GM21723 (cell line): ENCODE measurements around the gene EEF1AKMT2.

ENCODE experiments used
- ATAC-seq: cut with Tn5 transposase; IDR thresholded peaks from one replicate; pipeline ENCODE4 v1.9.1; 2021; ENCODE audit warnings: mild to moderate bottlenecking, moderate library complexity; ENCODE audit not compliant: unreplicated experiment

The EEF1AKMT2 gene

DNA sequence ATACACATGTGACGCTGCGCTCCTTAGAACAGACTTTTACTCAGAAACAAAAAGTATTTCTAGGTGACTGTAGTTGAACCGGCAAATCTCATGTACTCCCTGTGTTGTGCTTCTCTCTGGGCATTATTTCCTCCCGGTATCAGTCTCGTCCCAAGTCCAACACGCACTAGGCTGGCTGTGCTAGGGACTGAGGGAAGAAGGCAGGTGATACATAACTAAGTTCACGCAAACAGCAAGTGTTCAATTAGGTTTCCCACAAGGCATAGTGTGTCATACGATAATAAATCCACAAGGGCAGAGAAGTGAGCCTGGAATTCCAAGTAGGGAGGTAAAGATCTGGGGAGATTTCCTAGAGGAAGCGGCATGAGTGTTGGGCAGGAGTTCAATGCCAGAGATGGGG lies 67.9 kb downstream of the EEF1AKMT2 start:
- ATAC-seq: no peak

DNA sequence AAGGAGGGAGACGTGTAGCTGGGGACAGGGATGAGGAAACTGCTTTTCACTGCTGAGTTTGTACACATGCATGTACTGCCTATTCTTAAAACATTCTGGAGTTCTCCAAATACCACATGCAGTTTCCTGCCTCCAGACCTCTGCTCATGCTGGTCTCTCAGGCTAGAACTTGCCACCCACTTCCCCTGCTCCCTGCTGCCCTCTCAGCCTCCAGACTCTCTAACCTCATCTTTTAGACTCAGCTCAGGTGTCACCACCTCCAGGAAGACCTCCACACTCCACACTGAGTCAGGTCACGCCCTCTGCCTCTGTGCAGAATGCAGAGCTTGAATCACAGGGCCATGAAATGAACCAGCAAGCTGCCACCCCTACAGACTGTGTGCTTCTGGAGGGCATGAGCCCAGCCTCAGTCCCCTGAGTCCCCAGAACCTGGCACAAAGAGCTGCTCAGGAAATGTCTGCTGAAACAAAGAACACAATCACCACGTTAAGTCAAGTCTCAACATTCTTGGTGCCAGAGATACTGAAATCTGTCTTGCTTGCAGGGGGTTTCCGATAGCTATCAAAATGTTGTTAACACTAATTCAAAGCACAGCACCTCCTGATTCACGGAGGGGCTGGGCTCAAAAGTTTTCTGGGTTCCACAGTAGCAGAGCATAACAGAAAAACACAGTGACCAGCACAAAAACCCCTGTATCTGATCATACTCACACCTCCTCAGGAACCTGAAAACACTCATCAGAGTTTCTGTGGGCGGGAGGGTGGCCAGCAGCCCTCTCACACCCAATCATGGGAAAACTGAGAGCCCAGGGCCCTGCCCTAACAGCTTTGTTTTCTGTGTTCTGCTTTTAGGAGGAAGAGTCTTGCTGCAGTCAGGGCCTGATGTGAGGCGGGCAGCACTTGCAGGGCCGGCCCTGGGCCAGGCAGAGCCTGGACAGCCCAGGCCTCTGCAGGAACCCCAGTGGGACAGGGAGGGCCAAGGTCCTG lies 68.6 kb downstream of the EEF1AKMT2 start:
- ATAC-seq: peak; percentile 79

DNA sequence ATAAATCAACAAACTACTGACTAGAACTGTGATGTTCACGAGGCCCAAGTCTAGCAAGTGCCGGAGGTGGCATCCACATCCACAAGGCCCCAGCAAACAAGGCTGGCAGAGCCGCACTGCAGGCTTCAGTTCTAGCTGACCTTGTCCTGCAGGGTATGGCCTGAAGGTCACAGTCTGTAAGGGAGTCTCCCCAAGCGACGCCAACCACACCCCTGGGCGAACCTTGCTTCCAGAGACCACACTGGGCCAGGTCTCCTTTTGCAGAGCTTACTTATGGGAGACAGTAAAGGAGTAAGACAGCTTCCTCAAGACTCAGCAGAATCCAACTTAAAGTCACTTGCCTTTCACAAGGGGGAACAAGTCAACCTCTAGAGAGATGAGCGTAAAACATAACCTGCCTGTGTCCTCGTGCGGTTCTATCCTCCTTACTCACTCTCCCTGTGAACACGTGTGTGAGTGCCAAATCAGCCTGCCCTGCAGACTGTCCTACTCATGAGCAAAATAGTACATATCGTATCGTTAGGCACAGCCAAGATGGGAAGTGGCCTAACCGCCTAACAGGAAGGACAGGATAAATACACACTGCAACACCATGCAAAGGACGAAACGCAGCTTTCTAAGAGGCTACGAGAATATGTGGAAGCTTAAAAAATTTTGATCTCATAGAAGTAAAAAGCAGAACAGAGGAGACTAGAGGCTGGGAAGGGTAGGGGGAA lies 70.2 kb downstream of the EEF1AKMT2 start:
- no peak for ATAC-seq

- peak; percentile 45 for ATAC-seq
Measured at GRCh38 chr10:124719213-124719851, 72.4 kb downstream of the EEF1AKMT2 start.

- ATAC-seq: peak; percentile 58
Measured at GRCh38 chr10:124717911-124718741, 73.6 kb downstream of the EEF1AKMT2 start.

DNA sequence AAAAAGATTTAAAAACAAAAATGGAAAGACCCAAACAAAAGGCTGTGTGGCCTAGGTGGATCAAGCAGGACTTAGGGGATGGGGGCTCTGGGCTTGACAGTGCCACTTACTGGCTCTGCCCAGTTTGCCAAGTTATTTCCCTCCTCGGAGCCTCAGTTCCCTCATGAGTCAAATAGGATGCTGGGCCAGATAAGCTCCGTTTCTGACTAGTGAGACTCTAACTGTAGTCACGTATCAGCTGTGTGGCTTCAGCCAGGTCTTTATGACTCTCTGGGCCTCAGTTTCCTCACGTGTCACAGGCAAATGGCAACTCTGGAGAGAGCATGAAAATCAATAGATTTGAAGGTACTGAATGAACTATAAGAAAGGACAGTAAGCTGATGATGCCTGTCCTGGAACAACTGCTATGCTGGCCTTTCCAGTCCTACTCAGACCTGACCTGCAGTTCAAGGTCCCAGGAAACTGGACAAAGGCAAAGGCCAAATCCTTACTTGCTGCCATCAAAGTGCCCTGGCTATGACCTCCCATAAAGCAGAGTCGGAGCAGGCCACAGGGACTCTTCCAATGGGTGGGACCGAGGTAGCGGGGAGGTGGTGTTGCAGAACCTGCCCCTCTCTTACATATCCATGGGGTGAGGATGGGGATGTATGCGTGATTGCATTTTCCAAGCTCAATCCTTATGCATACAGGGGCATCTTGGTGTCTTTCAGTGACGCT lies 74.5 kb downstream of the EEF1AKMT2 start:
- no peak for ATAC-seq

- ATAC-seq: no peak
Measured at GRCh38 chr10:124716369-124716768, 75.3 kb downstream of the EEF1AKMT2 start.

- ATAC-seq: no peak
Measured at GRCh38 chr10:124715439-124715838, 76.2 kb downstream of the EEF1AKMT2 start.

- no peak for ATAC-seq
Measured at GRCh38 chr10:124713679-124714255, 77.9 kb downstream of the EEF1AKMT2 start.

- no peak for ATAC-seq
Measured at GRCh38 chr10:124712704-124713407, 78.8 kb downstream of the EEF1AKMT2 start.

DNA sequence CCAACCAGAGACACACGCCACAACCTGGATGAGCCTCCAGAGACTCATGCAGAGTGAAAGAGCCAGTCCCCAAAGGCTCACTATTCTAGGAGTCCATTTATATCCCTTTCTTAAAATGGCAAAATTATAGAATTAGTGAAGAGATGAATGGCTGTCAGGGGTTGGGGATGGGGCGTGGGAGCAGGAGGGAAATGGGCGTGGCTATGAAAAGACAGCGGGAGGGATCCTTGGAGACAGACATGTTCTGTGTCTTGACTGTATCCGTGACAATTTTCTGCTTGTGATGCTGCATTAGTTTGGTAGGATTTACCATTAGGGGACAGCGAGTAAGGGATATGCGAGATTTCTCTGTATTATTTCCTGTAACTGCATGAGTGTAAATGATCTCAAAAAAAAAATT lies 80.5 kb downstream of the EEF1AKMT2 start:
- ATAC-seq: no peak

DNA sequence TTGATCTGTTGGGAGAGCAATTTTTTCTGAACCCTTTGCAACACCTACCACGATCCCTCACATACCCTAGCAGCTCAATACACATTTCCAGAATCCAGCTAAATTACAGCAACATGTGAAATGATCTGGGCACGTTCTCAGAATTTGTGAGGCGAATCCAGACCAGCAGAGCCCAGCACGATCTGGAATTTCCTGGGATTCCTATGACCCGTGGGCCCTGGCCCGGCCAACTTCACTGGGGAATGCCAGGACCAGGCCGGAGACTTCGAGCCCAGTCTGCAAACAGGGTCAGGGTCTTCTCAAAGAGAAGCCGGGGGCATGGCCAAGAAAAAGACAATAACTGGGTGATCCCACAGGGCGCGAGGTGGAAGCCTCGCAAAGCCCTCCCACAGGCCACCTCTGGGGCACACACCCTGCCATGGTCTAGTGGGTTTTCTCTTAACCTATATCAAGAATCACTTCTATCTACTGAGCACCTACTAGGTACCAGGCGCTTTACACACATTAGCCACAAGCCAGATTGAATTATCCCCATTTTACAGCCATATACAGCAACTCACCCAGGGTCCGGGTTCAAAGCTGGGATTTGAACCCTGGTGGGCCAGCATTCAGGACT lies 81.3 kb downstream of the EEF1AKMT2 start:
- no peak for ATAC-seq

DNA sequence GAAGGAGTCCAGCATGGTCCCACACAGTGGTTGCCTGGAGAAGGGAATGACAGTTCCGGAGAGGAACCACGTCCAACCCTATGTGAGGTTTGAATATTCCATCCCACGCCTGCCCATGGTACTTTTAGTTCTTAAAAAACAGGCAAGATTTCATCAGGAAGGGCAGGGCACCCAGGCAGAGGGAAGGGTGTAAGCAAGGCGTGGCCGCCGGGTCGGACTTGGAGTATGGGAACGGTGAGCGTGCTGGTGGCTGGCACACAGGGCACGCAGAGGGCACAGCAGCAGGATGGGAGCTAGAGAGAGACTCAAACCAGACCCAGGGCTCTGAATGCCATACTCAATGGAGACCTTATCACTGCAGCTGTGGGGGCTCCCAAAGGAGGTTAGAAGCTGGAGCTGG lies 81.8 kb downstream of the EEF1AKMT2 start:
- ATAC-seq: no peak

GRCh38 chr10:124708922-124709520 lies 82.7 kb downstream of the EEF1AKMT2 start:
- ATAC-seq: no peak

DNA sequence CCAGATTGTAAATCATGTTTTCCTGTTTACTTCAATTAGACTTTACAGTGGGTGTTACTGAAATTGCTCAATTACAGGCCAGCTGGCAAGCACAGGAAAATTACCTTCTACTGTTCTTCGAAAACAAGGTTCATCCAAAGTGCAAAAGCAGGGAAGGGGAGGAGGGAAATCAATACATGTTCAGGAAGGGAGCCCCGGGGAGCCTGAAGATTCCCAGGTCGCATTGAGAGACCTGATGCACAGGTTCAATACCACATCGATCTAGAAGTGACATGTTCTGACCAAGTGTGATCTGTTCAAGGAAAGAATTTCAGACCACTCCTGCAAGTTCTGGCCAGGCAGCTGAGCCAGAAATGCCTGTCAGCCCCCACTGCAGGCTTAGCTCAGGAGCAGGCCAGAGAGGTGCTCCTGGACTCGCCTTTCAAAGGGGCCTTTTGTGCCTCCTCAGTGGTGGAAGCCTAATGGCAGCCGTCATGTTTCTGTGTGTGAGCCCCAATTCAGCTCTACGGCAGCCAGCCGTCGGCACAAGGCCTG lies 83.4 kb downstream of the EEF1AKMT2 start:
- no peak for ATAC-seq
